GM20431 (cell line): ENCODE data around the gene KCNMB1.

Experiments
- in situ Hi-C: fragments of 300-500 bp; cut with MseI, MboI; formaldehyde crosslinking; loops from one replicate; pipeline ENCODE4 v1.15.0; 2020; ENCODE audit warnings: low sequenced_read_pairs; ENCODE audit not compliant: unreplicated experiment

Gene KCNMB1, protein sequence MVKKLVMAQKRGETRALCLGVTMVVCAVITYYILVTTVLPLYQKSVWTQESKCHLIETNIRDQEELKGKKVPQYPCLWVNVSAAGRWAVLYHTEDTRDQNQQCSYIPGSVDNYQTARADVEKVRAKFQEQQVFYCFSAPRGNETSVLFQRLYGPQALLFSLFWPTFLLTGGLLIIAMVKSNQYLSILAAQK

GRCh38 chr5:170388818-170389549 lies at the start of gene KCNMB1:
TSS of gene KCNMB1 (minus strand) at chr5:170389367. CDS start at chr5:170385447, 3,920 bp downstream.
- in situ Hi-C loops = no loop called here

DNA sequence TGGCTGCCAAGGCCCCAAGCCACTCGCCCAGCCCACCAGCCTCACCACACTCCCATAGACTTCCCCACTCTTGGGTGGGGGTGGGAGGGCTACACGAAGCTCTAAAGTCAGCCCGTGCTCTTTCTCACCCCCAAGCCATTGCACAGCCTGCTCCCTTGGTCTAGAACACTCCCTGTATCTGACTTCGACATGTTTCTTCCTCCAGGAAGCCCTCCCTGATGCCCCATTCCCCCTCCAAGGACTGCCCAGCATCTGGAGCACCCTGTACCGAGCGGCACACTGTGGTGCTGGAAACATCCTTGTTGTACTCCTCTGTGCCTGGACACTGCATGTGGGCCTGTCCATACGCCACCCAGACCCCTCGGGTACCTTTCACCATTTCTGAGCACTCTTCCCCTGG lies 49.4 kb upstream of the KCNMB1 start:
- in situ Hi-C loops = loop anchor here (10.0 kb wide), 1 partner anchor 186 kb away; no protein-coding TSS in a partner anchor

GRCh38 chr5:170437621-170438375 lies 48.6 kb upstream of the KCNMB1 start:
- in situ Hi-C loops = loop anchor here (10.0 kb wide), 1 partner anchor 187 kb away; no protein-coding TSS in a partner anchor

- in situ Hi-C loops = loop anchor here (10.0 kb wide), 1 partner anchor 188 kb away; no protein-coding TSS in a partner anchor
Measured at GRCh38 chr5:170436335-170436734, 47.2 kb upstream of the KCNMB1 start.

DNA sequence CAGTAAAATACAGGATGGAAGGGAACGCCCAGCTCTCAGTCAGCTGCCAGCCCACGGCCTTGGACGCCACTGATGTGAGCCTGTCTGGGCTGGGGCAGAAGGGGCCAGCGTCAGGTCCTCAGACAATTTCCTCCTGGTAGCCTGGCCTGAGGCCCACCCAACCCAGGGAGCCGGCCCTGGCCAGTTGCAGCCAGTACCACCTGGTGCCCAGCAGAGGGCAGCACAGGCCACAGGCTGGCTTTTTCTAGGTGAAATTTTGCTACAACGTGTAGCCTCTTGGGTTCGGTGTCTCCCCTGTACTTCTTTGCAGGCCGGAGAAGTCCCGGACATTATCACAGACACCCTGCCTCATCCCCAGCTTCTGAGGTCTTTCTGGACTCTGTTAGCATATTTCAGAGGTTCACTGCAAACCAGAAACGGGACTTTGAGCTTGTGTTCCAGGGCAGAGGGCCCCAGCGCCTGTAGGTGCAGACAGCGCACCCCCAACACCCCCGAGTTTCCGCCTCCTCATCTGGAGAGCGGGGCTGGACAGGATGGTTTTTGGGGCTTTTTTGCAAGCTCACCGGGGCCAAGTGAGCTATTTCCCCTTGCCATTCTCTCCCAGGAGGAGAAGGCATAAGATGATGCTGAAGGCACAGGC lies 45.9 kb upstream of the KCNMB1 start:
- in situ Hi-C loops = loop anchor here (10.0 kb wide), 1 partner anchor 190 kb away; no protein-coding TSS in a partner anchor

- in situ Hi-C loops = loop anchor here (10.0 kb wide), 1 partner anchor 192 kb away; no protein-coding TSS in a partner anchor
Measured at GRCh38 chr5:170432669-170433068, 43.5 kb upstream of the KCNMB1 start.

DNA sequence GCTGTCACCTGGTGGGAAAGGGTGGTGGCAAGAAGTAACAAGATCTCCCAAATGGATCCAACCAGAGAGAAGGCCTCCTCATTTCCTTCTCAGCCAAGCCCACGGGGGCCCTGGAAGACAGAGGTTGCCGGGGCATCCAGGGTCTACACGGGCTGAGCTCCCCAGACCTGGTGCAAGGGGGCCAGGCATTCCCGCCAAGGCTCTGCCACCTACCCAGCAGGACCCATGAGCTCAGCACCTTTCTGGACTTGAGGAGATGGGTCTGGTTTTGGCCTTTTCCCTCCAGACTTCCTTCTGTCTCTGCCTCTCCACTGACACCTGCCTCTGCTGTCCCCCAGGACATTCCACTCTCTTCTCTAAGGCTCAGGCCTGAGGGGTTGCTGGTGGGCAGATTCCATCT lies 42.4 kb upstream of the KCNMB1 start:
- in situ Hi-C loops = loop anchor here (10.0 kb wide), 1 partner anchor 193 kb away; no protein-coding TSS in a partner anchor

DNA sequence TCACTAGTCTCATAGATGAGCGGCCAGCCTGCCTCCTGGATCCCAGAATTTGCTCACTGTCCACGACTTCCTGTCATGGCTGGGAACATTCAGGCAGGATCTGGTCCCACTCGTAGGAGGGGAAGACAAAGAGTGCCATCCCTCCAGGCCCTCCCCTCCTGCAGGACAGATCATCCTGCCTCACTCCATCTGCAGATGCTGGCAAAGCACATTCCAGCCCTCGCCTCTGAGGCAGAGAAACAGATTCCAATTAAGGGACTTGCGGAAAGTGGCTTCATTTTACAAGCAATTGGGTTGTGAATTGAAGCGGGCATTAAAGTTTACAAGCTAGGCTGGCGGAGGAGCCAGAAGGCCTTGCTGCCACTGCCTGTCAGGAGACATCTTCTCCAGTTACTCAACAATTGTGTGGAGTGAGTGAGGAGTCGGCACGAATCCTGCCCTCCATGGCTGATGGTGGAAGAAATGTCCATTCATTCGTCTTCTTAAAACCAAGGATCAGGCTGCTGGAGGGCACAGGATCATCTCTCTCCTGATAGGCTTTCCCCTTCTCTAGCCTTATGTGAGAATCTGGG lies 41.8 kb upstream of the KCNMB1 start:
- in situ Hi-C loops = loop anchor here (10.0 kb wide), 1 partner anchor 194 kb away; no protein-coding TSS in a partner anchor

GRCh38 chr5:170430256-170430655 lies 41.1 kb upstream of the KCNMB1 start:
- in situ Hi-C loops = loop anchor here (10.0 kb wide), 1 partner anchor 195 kb away; no protein-coding TSS in a partner anchor

DNA sequence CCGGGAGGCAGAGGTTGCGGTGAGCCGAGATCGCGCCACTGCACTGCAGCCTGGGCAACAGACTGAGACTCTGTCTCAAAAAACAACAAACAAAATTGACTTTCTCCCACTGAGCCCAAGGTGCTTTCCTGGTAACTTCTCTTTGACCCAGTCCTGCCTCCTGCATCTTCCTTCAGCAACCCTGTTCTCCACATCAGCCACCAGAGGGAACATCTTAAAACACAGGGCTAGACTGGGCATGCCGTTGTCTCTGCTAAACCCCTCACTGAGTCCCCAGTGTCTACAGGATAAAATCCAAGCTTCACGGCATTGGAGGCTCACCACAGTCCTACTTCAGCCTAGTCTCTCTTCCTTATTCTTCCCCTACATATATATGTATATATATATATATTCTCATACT lies 39.8 kb upstream of the KCNMB1 start:
- in situ Hi-C loops = no loop called here

DNA sequence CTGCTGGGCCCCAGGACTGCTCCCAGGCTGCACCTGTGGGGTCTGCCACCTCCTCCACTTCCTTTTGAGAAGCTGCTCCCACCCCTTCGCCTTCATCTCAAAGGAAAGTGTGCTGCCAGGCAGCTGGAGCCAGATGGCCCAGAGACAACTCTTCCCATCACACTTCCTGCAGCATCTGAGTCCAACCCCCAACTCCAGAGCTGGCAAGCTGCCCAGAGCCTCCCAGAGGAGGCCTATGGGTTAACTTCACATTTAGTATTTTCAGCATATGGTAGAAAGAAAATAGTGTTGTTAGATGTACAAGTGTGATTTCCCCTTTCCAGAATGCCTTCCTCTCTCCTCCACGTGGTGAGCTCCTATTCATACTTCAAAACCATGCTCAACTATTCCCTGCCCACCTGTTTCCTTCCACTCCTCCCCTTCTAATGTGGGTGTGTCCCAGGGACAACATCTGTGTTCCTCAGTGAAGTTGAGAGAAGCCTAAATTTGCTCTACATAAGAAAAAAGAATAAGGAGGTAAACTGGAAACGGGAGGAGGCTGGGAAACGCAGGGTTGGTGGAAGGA lies 38.6 kb upstream of the KCNMB1 start:
- in situ Hi-C loops = no loop called here

GRCh38 chr5:170426786-170427185 lies 37.6 kb upstream of the KCNMB1 start:
- in situ Hi-C loops = no loop called here

DNA sequence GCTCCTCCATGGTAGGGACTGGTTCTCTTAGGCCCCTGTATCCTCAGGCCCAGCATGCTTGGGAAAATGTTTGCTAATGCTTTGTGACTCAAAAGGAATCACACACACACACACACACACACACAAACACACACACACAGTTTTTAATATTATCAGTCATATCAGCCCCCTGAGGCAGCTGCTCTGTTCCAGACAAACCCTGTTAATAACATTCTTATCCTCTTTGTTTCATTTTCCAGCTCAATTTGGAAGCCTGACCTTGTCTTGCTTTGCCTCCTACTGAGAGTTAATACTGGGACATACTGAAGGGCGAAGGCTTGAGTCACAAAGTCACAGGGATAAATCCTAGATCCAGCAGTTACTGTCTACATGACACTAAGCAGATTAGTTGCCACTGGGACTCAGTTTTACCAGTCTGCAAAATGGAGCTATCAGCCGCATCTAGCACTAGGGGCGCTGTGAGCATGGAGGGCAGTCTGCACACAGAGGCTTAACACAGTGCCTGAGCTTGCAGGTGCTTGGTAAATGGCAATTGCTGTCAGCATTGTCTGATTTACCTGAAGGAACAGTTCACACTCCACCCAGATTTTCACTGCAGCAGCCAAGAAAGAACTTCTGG lies 37.1 kb upstream of the KCNMB1 start:
- in situ Hi-C loops = no loop called here

- in situ Hi-C loops = no loop called here
Measured at GRCh38 chr5:170425731-170426130, 36.6 kb upstream of the KCNMB1 start.

DNA sequence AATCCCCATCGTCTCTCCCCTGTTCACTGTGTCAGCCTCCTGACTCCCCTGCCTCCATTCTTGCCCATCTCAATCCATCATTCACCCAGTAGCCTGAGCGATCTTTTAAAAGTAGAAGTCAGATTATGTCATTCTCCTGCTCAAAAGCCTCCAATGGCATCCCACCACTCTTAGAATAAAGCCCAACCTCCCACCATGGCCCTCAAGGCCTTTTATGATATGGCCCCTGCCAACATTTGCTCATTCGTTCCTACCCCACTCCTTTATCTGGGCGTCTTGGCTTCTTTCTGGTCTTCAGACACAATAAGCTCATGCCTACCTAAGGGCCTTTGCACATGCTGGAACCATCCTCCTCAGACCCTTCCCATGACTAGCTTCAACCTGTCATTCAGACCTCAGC lies 35.5 kb upstream of the KCNMB1 start:
- in situ Hi-C loops = no loop called here

GRCh38 chr5:170423692-170424091 lies 34.5 kb upstream of the KCNMB1 start:
- in situ Hi-C loops = no loop called here

DNA sequence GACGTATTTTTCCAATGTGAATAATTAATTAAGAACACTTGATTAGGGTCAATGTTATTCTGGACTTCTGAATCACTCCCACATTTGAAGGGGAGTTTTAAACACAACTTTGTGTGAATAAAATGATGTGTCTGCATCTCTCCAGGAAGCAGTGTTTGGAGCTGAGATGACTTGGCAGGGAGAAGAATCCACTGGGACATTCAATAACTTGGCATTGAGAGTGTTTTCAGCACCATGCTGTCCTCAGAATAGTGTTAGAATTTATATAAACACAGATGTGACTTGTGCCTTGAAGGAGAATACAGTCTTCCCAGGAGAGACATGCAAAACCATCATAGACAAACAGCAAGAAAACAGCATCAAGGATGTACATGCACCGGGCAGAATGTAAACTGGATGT lies 32.7 kb upstream of the KCNMB1 start:
- in situ Hi-C loops = no loop called here

- in situ Hi-C loops = no loop called here
Measured at GRCh38 chr5:170420806-170421412, 31.7 kb upstream of the KCNMB1 start.
